ENCODE data around the gene ISOC2. TPM values are rescaled to one million over a fixed set of nuclear protein-coding genes. Genes with fewer than 3 reads are reported as not detected.

Gene ISOC2
- total RNA-seq, 1 donor from 2014 or later = 14.8 TPM

DNA sequence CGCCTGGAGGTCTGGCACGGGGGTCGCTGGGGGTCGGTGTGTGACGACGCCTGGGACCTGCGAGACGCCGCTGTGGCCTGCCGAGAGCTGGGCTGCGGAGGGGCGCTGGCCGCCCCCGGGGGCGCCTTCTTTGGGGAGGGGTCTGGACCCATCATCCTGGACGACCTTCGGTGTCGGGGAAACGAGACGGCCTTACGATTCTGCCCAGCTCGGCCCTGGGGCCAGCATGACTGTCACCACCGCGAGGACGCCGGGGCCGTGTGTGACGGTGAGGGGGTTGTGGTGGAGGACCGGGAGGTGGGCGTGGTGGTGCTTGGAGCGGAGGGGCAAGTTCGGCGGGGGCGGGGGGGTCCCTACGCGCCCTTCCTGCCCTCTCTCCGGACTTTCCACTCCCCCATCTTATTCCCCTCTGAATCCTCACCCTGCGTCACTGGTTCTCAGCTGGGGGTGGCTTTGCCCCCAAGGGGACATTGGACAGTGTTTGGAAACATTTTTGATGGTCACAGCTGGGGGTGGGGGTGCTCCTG, 32.3 kb upstream of the ISOC2 start:
- peaks cover 8% of the 10 kb centered on the region for H3K4me1 ChIP-seq
- H3K4me3 Mint-ChIP-seq = no peak overlapping the region
- H3K27ac ChIP-seq = no peak overlapping the region
- H3K27me3 Mint-ChIP-seq (ENCODE audit: insufficient read depth, low read depth) = peaks cover 6% of the 10 kb centered on the region
- no peak overlapping the region for H3K27ac Mint-ChIP-seq
- no peak for TF ChIP-seq CTCF (IDR thresholded peaks at IDR 0.05)
- TF ChIP-seq EZH2 (IDR thresholded peaks at IDR 0.05) = no peak
- TF ChIP-seq EZH2phosphoT487 (IDR thresholded peaks at IDR 0.05) = no peak
- H3K9me3 Mint-ChIP-seq = no peaks in the 10 kb centered on the region
- H3K9me3 ChIP-seq (ENCODE audit: low read depth) = no peaks in the 10 kb centered on the region
- H4K20me1 ChIP-seq (ENCODE audit: low read depth) = no peaks in the 10 kb centered on the region
- no peaks in the 10 kb centered on the region for H3K79me2 ChIP-seq (ENCODE audit: low read depth)
- peaks cover 23% of the 10 kb centered on the region for H3K4me1 Mint-ChIP-seq
- H3F3A ChIP-seq (ENCODE audit: low read depth) = no peaks in the 10 kb centered on the region
- no peaks in the 10 kb centered on the region for H3K36me3 ChIP-seq
- DNase-seq (ENCODE audit: low spot score) = no peak
- H2AFZ ChIP-seq (replicated peaks) = no peak overlapping the region
- H3K27me3 ChIP-seq = no peaks in the 10 kb centered on the region
- no peak overlapping the region for H3K4me3 ChIP-seq
- H3K9ac ChIP-seq = no peak overlapping the region
- no peaks in the 10 kb centered on the region for H3K36me3 Mint-ChIP-seq
- no peak overlapping the region for H3K4me2 ChIP-seq

DNA sequence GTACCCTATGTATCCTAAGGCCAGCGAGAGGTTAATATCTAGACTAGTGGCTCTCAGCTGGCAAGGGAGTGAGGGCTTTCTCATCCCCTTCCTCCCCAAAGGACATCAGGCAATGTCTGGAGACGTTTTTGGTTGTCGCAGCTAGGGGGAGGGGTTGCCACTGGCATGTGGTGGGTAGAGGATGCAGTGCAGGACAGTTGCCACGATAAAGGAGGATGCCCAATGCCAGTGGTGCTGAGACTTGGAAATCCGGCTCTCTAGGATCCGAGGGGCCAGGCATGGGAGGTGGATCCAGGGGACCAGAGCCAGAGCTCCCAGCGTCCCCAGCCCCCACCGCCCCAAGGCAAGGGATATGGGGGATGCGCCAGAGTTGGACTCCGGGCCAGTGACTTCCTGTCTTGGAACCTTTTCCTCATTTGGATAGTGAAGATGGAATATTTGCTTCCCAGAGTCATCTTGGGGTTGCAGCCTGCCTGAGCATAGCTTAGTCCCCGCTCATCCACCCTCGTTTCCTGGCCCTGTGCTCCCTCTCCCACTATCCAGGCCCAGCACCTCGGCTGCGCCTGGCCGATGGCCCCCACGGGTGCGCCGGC, 31.7 kb upstream of the ISOC2 start:
- no peak overlapping the region for H2AFZ ChIP-seq (replicated peaks)
- H4K20me1 ChIP-seq (ENCODE audit: low read depth) = no peaks in the 10 kb centered on the region
- no peaks in the 10 kb centered on the region for H3K27me3 ChIP-seq
- no peaks in the 10 kb centered on the region for H3K9me3 ChIP-seq (ENCODE audit: low read depth)
- no peak overlapping the region for H3K4me3 ChIP-seq
- no peaks in the 10 kb centered on the region for H3F3A ChIP-seq (ENCODE audit: low read depth)
- no peaks in the 10 kb centered on the region for H3K9me3 Mint-ChIP-seq
- DNase-seq (ENCODE audit: low spot score) = no peak
- no peak overlapping the region for H3K4me2 ChIP-seq
- H3K9ac ChIP-seq = no peak overlapping the region
- H3K27ac Mint-ChIP-seq = peak overlapping the region; percentile 66
- H3K36me3 ChIP-seq = no peaks in the 10 kb centered on the region
- H3K4me3 Mint-ChIP-seq = peak overlapping the region; percentile 12
- TF ChIP-seq EZH2phosphoT487 (IDR thresholded peaks at IDR 0.05) = no peak
- no peak for TF ChIP-seq CTCF (IDR thresholded peaks at IDR 0.05)
- TF ChIP-seq EZH2 (IDR thresholded peaks at IDR 0.05) = no peak
- peaks cover 6% of the 10 kb centered on the region for H3K27me3 Mint-ChIP-seq (ENCODE audit: insufficient read depth, low read depth)
- H3K27ac ChIP-seq = no peak overlapping the region
- peaks cover 13% of the 10 kb centered on the region for H3K4me1 ChIP-seq
- H3K4me1 Mint-ChIP-seq = peaks cover 23% of the 10 kb centered on the region
- H3K36me3 Mint-ChIP-seq = no peaks in the 10 kb centered on the region
- no peaks in the 10 kb centered on the region for H3K79me2 ChIP-seq (ENCODE audit: low read depth)

DNA sequence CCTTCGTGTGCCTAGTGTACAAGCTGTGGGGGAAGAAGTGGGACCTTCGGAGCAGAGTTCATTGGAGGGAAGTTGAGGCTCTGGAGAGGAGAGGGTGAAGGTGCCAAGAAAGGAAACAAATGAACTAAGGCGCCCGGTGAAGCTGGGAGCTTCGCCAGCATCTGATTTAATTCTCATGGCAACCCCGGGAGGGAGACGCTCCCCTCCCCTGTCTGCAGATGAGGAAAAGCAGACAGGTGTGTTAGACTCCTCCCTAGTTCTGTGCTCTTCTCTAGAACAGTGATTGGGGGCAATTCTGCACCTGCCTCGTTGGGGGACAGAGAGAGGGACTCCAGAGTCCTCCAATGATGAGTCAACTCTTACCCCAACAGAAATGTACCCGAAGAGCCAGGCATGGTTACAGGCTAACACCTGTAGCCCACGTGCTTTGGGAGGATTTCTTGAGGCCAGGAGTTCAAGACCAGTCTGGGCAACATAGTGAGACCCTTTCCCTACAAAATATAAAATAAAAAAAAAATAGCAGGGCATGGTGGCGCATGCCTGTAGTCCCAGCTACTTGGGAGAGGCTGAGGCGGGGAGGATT, 31.0 kb upstream of the ISOC2 start:
- peak overlapping the region; percentile 38 for H3K27ac Mint-ChIP-seq
- no peak for TF ChIP-seq CTCF (IDR thresholded peaks at IDR 0.05)

More for the DNA sequence above, 31.0 kb upstream of the ISOC2 start:
- Histone ChIP-seq H3K9ac (no peak overlapping the region), H3K4me3 (no peak overlapping the region), H3K27me3 (no peaks in the 10 kb centered on the region), H3F3A (ENCODE audit: low read depth) (peaks cover 5% of the 10 kb centered on the region), H3K4me1 (peaks cover 17% of the 10 kb centered on the region), H3K9me3 (ENCODE audit: low read depth) (no peaks in the 10 kb centered on the region), H3K27ac (no peak overlapping the region), H3K79me2 (ENCODE audit: low read depth) (no peaks in the 10 kb centered on the region), H2AFZ (replicated peaks) (no peak overlapping the region), H3K36me3 (no peaks in the 10 kb centered on the region), H3K4me2 (no peak overlapping the region), H4K20me1 (ENCODE audit: low read depth) (peaks cover 6% of the 10 kb centered on the region)
- no peaks in the 10 kb centered on the region for H3K36me3 Mint-ChIP-seq
- no peak overlapping the region for H3K4me3 Mint-ChIP-seq
- no peak for DNase-seq (ENCODE audit: low spot score)
- H3K27me3 Mint-ChIP-seq (ENCODE audit: insufficient read depth, low read depth) = peaks cover 6% of the 10 kb centered on the region
- H3K9me3 Mint-ChIP-seq = no peaks in the 10 kb centered on the region
- peaks cover 25% of the 10 kb centered on the region for H3K4me1 Mint-ChIP-seq
